Smooth muscle cell (in vitro differentiated cells): ENCODE measurements around the gene SRRT. TPM values are rescaled to one million over a fixed set of nuclear protein-coding genes. Genes with fewer than 3 reads are reported as not detected.

Experiments used
- DNase-seq: peaks from one replicate; lab custom pipeline; 2025; ENCODE audit not compliant: unreplicated experiment; lab: John Stamatoyannopoulos, UW
- H2AFZ ChIP-seq: fragments of 200-600 bp; sonication (generic); 2 replicates; pipeline ENCODE4 v1.6.0; 2016; ENCODE audit warnings: antibody characterized with exemption, low read depth, mild to moderate bottlenecking
- H3F3A ChIP-seq: fragments of 200-600 bp; sonication (generic); 2 replicates; pipeline ENCODE4 v1.6.0; 2017; ENCODE audit warnings: antibody characterized with exemption, low read depth
- H3K27ac ChIP-seq: fragments of 200-600 bp; sonication (generic); 2 replicates; pipeline ENCODE4 v1.5.1; 2016; ENCODE audit warnings: low read depth, mild to moderate bottlenecking
- H3K27me3 ChIP-seq: fragments of 200-600 bp; sonication (generic); 2 replicates; pipeline ENCODE4 v1.6.1; 2016; ENCODE audit warnings: low read depth, mild to moderate bottlenecking
- H3K36me3 ChIP-seq: fragments of 200-600 bp; sonication (generic); 2 replicates; pipeline ENCODE4 v1.5.1; 2016; ENCODE audit warnings: low read depth
- H3K4me1 ChIP-seq: fragments of 200-600 bp; sonication (generic); 2 replicates; pipeline ENCODE4 v1.5.1; 2016; ENCODE audit warnings: low read depth
- H3K4me2 ChIP-seq: fragments of 200-600 bp; sonication (generic); 2 replicates; pipeline ENCODE4 v1.6.0; 2016; ENCODE audit warnings: mild to moderate bottlenecking
- H3K4me3 ChIP-seq: fragments of 200-600 bp; sonication (generic); 2 replicates; pipeline ENCODE4 v1.5.1; 2016; ENCODE audit warnings: mild to moderate bottlenecking
- H3K79me2 ChIP-seq: fragments of 200-600 bp; sonication (generic); 2 replicates; pipeline ENCODE4 v1.6.0; 2016; ENCODE audit warnings: low read depth, mild to moderate bottlenecking
- H3K9ac ChIP-seq: fragments of 200-600 bp; sonication (generic); 2 replicates; pipeline ENCODE4 v1.6.0; 2016; ENCODE audit warnings: low read depth
- H3K9me3 ChIP-seq: fragments of 200-600 bp; sonication (generic); replicated peaks from 2 replicates; pipeline ENCODE4 v1.5.1; 2016; ENCODE audit warnings: low read depth
- H4K20me1 ChIP-seq: fragments of 200-600 bp; sonication (generic); 2 replicates; pipeline ENCODE4 v1.6.0; 2016; ENCODE audit warnings: low read depth
- WGBS: methylation state at CpG from one replicate; pipeline ENCODE4 v1.1.7; 2016; ENCODE audit warnings: low lambda C conversion rate; 5-methylcytosine and 5-hydroxymethylcytosine counted together
- polyA plus RNA-seq: library from polyadenylated mRNA; unstranded; fragments of >200 nt; fragmentation: Nextera tagmentation; extraction: Ambion mirVana; gene quantifications from 2 replicates; pipeline ENCODE4 v1.2.1, GENCODE V29; 2016
- total RNA-seq: library from RNA; depleted of rRNA; stranded (reverse); fragments of >200 nt; gene quantifications from 2 replicates; pipeline ENCODE4 v1.2.3, GENCODE V29; 2014
- TF ChIP-seq, protein P1 (sequence below): fragments of 200-600 bp; sonication (generic); IDR thresholded peaks from 2 replicates; pipeline ENCODE4 v1.5.1; 2017; ENCODE audit warnings: borderline replicate concordance, mild to moderate bottlenecking, antibody characterized with exemption; ENCODE audit not compliant: insufficient read depth, poor library complexity, severe bottlenecking

Gene SRRT
- total and polyA plus RNA-seq, 2 experiments from 2014 or later, result 32.1 to 63.6 TPM

DNA sequence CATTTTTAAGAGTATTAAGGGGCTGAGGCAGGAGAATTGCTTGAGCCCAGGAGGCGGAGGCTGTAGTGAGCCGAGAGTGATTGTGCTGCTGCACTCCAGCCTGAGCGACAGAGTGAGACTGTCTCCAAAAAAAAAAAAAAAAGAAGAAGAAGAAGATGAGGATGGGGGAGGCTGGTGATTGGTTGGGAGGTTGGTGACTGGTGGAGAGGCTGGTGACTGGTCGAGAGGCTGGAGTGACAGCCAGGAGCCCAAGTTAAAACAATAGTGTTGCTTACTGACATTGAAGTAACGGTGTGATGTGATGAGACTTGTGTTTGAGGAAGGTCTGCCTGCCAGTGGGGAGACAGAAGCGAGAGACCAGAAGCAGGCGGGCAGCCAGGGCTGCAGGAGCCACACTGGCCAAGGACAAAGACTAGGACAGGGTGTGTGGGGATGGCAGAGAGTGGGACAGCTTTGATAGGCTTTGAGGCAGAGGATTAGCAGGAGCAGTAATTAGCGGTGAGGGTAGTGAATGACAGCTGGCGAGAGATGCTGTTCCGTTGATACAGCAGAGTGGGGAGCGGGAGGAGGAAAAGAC is 4.9 kb downstream of the SRRT start:
- Histone ChIP-seq H3F3A (peaks cover 10% of the 10 kb centered on the region), H3K27me3 (no peaks in the 10 kb centered on the region), H3K9me3 (no peaks in the 10 kb centered on the region), H3K4me3 (no peak overlapping the region), H2AFZ (no peak overlapping the region), H3K4me1 (peaks cover 20% of the 10 kb centered on the region), H3K36me3 (peaks cover 11% of the 10 kb centered on the region), H3K27ac (no peak overlapping the region), H4K20me1 (peaks cover 81% of the 10 kb centered on the region), H3K79me2 (peaks cover 72% of the 10 kb centered on the region), H3K4me2 (no peak overlapping the region), H3K9ac (no peak overlapping the region)
- 88% methylated on average over 11 of the region's 11 CpGs for WGBS
- no peak for DNase-seq
- TF ChIP-seq, protein P1, sequence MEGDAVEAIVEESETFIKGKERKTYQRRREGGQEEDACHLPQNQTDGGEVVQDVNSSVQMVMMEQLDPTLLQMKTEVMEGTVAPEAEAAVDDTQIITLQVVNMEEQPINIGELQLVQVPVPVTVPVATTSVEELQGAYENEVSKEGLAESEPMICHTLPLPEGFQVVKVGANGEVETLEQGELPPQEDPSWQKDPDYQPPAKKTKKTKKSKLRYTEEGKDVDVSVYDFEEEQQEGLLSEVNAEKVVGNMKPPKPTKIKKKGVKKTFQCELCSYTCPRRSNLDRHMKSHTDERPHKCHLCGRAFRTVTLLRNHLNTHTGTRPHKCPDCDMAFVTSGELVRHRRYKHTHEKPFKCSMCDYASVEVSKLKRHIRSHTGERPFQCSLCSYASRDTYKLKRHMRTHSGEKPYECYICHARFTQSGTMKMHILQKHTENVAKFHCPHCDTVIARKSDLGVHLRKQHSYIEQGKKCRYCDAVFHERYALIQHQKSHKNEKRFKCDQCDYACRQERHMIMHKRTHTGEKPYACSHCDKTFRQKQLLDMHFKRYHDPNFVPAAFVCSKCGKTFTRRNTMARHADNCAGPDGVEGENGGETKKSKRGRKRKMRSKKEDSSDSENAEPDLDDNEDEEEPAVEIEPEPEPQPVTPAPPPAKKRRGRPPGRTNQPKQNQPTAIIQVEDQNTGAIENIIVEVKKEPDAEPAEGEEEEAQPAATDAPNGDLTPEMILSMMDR, result no peak

DNA sequence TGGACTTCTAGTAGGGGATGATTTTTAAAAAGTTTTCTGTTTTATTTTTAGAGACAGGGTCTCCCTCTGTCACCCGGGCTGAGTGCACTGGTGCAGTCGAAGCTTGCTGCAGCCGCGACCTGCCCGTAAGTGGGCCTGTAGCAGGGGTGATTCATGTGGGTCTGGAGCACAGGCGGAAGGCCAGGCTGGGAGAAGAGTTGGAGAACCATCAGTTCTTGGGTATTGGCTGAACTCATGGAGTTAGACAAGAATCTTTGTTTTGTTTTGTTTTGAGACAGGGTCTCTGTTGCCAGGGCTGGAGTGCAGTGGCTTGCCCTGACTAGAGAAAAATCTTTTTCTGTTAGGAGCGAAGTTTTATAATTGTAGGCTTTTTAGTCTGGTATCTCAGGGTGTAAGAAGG is 5.7 kb downstream of the SRRT start:
- DNase-seq, result no peak
- Histone ChIP-seq H3K4me2 (no peak overlapping the region), H3K4me3 (no peak overlapping the region), H2AFZ (no peak overlapping the region), H4K20me1 (peaks cover 83% of the 10 kb centered on the region), H3K36me3 (peaks cover 11% of the 10 kb centered on the region), H3K79me2 (peaks cover 65% of the 10 kb centered on the region), H3K9me3 (no peaks in the 10 kb centered on the region), H3K27me3 (no peaks in the 10 kb centered on the region), H3K4me1 (peaks cover 20% of the 10 kb centered on the region), H3K27ac (no peak overlapping the region), H3F3A (peaks cover 15% of the 10 kb centered on the region), H3K9ac (no peak overlapping the region)
- WGBS, result 88% methylated on average over 7 of the region's 7 CpGs
- TF ChIP-seq, protein P1, result no peak

DNA sequence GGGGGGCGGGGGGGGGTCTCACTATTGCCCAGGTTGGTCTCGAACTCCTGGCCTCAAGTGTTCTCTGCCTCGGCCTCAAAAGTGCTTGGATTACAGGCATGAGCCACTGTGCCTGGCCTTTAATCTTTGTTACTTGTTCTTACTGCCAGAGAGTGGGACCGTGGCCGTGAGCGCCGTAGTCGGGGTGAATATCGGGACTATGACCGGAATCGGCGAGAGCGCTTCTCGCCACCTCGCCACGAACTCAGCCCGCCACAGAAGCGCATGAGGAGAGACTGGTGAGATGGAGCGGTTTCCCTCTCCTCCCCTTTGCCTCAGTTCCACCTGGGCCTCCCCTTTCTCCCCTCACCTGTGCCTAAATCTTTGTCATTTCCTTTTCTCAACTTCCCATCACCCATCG is 6.2 kb downstream of the SRRT start:
- no peaks in the 10 kb centered on the region for H3K27me3 ChIP-seq
- no peak overlapping the region for H3K4me2 ChIP-seq
- H3K79me2 ChIP-seq, result peaks cover 60% of the 10 kb centered on the region
- H3K9ac ChIP-seq, result no peak overlapping the region
- no peak overlapping the region for H3K27ac ChIP-seq
- peaks cover 15% of the 10 kb centered on the region for H3F3A ChIP-seq
- TF ChIP-seq, protein P1, result no peak
- H3K4me3 ChIP-seq, result no peak overlapping the region
- 96% methylated on average over 20 of the region's 20 CpGs for WGBS
- H3K4me1 ChIP-seq, result peaks cover 15% of the 10 kb centered on the region
- no peak for DNase-seq
- peaks cover 78% of the 10 kb centered on the region for H4K20me1 ChIP-seq
- H3K36me3 ChIP-seq, result peaks cover 11% of the 10 kb centered on the region
- no peaks in the 10 kb centered on the region for H3K9me3 ChIP-seq
- H2AFZ ChIP-seq, result no peak overlapping the region

DNA sequence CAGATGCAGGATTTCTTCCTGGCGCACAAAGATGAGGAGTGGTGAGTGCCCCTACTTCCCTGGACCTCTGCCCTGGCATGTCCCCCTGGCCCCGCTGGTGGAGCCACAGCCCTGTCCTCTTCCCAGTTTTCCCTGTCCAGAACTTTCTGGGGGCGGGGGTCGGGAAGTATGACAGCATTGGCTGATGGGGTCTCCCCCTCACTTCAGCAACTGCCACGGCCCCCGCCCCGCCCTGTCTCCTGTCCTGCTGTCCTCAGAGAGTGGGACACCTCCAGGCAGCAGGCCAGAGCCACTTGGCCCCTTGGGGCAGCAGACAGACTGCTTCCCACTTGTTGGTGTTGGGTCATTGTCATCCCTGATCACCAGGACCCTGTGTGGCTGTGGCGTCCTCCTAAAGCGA is 7.3 kb downstream of the SRRT start:
- Histone ChIP-seq H3K36me3 (peaks cover 11% of the 10 kb centered on the region), H3F3A (peaks cover 26% of the 10 kb centered on the region), H3K79me2 (peaks cover 50% of the 10 kb centered on the region), H3K4me1 (peaks cover 7% of the 10 kb centered on the region), H3K27me3 (no peaks in the 10 kb centered on the region), H3K4me2 (no peak overlapping the region), H3K9ac (no peak overlapping the region), H3K4me3 (no peak overlapping the region), H3K27ac (no peak overlapping the region), H2AFZ (no peak overlapping the region), H4K20me1 (peaks cover 68% of the 10 kb centered on the region), H3K9me3 (no peaks in the 10 kb centered on the region)
- WGBS, result 98% methylated on average over 9 of the region's 9 CpGs
- TF ChIP-seq, protein P1, result no peak
- DNase-seq, result no peak
